Sciatic nerve (tissue), 2 donors: ENCODE data around the gene RPLP1. TPM values are rescaled to one million over a fixed set of nuclear protein-coding genes. Genes with fewer than 3 reads are reported as not detected.

Experiments used
- ATAC-seq: fragments of 200-7000 bp; cut with Tn5 transposase; one replicate; pipeline ENCODE4 v1.9.1; 2020; ENCODE audit warnings: mild to moderate bottlenecking, moderate library complexity
- DNase-seq: peaks from one replicate; pipeline ENCODE4 v3.0.0-alpha.2; 2020; ENCODE audit warnings: low spot score
- intact Hi-C: fragments of 100-400 bp; cut with DNase I; formaldehyde crosslinking; loops from one replicate; pipeline ENCODE4 v1.14.2; 2022
- total RNA-seq: library from RNA; stranded (reverse); fragmentation: NEBNext Ultra II Directional; extraction: Animal tissue kit (Norgen Biotek cat#: 25700); gene quantifications from one replicate; pipeline ENCODE4 v1.2.1, GENCODE V29; 2021
- donor health status: DM: no; HTN: no; CAD: no.
- donor health status: DM: no; HTN: no; CAD: no.

RPLP1 gene
- total RNA-seq, 1 donor from 2014 or later: 1,014 TPM

GRCh38 chr15:69463182-69463756 lies 10.7 kb downstream of the RPLP1 start:
- DNase-seq (peak; percentile 60), ATAC-seq (peak; percentile 12)
- intact Hi-C loops: no loop called here

GRCh38 chr15:69465253-69465652 lies 12.6 kb downstream of the RPLP1 start:
- no peak for DNase-seq
- intact Hi-C loops: no loop called here

GRCh38 chr15:69466733-69467132 lies 14.1 kb downstream of the RPLP1 start:
- DNase-seq (no peak), ATAC-seq (no peak)
- intact Hi-C loops: no loop called here

More at GRCh38 chr15:69465253-69465652, 12.6 kb downstream of the RPLP1 start:
- no peak for ATAC-seq

- DNase-seq (peak; percentile 48), ATAC-seq (no peak)
- intact Hi-C loops: no loop called here
Measured at GRCh38 chr15:69467636-69468035, 15.0 kb downstream of the RPLP1 start.

GRCh38 chr15:69468241-69469121 lies 15.9 kb downstream of the RPLP1 start:
- no peak for ATAC-seq
- intact Hi-C loops: no loop called here
- peak; percentile 42 for DNase-seq

- DNase-seq: no peak
- no peak for ATAC-seq
- intact Hi-C loops: loop anchor here (10.0 kb wide), 1 partner anchor 1015 kb away; no protein-coding TSS in a partner anchor
Measured at GRCh38 chr15:69469467-69470201, 17.0 kb downstream of the RPLP1 start.

- intact Hi-C loops: loop anchor here (10.0 kb wide), 1 partner anchor 1013 kb away; no protein-coding TSS in a partner anchor
- no peak for ATAC-seq
- no peak for DNase-seq
Measured at GRCh38 chr15:69472046-69472445, 19.4 kb downstream of the RPLP1 start.

GRCh38 chr15:69472562-69472961 lies 19.9 kb downstream of the RPLP1 start:
- DNase-seq (no peak), ATAC-seq (no peak)
- intact Hi-C loops: loop anchor here (10.0 kb wide), 1 partner anchor 1012 kb away; no protein-coding TSS in a partner anchor

GRCh38 chr15:69474291-69474690 lies 21.7 kb downstream of the RPLP1 start:
- intact Hi-C loops: loop anchor here (10.0 kb wide), 1 partner anchor 1011 kb away; no protein-coding TSS in a partner anchor

GRCh38 chr15:69474846-69475455 lies 22.3 kb downstream of the RPLP1 start:
- intact Hi-C loops: loop anchor here (10.0 kb wide), 1 partner anchor 1010 kb away; no protein-coding TSS in a partner anchor
- ATAC-seq: no peak
- DNase-seq: no peak

More at GRCh38 chr15:69474291-69474690, 21.7 kb downstream of the RPLP1 start:
- ATAC-seq (no peak), DNase-seq (no peak)

GRCh38 chr15:69475769-69476358 lies 23.2 kb downstream of the RPLP1 start:
- DNase-seq (peak; percentile 93), ATAC-seq (peak; percentile 90)
- intact Hi-C loops: loop anchor here (10.0 kb wide), 1 partner anchor 1009 kb away; no protein-coding TSS in a partner anchor

GRCh38 chr15:69476704-69477473 lies 24.3 kb downstream of the RPLP1 start:
- ATAC-seq (no peak), DNase-seq (peak; percentile 50)
- intact Hi-C loops: loop anchor here (10.0 kb wide), 1 partner anchor 1008 kb away; no protein-coding TSS in a partner anchor

GRCh38 chr15:69478259-69478781 lies 25.7 kb downstream of the RPLP1 start:
- intact Hi-C loops: loop anchor here (10.0 kb wide), 1 partner anchor 1006 kb away; no protein-coding TSS in a partner anchor
- DNase-seq: peak; percentile 77
- ATAC-seq: peak; percentile 57

GRCh38 chr15:69479081-69479480 lies 26.5 kb downstream of the RPLP1 start:
- no peak for ATAC-seq
- intact Hi-C loops: loop anchor here (10.0 kb wide), 1 partner anchor 1006 kb away; no protein-coding TSS in a partner anchor
- DNase-seq: no peak

GRCh38 chr15:69479971-69480370 lies 27.4 kb downstream of the RPLP1 start:
- intact Hi-C loops: loop anchor here (10.0 kb wide), 2 partner anchors 615 to 1005 kb away; partner anchors contain the start of gene TLE3
- DNase-seq (no peak), ATAC-seq (no peak)

GRCh38 chr15:69480932-69481331 lies 28.3 kb downstream of the RPLP1 start:
- DNase-seq: peak; percentile 33
- intact Hi-C loops: loop anchor here (10.0 kb wide), 1 partner anchor 614 kb away; the partner anchor contains the start of gene TLE3

GRCh38 chr15:69482686-69483256 lies 30.2 kb downstream of the RPLP1 start:
- ATAC-seq (no peak), DNase-seq (peak; percentile 44)
- intact Hi-C loops: loop anchor here (10.0 kb wide), 1 partner anchor 612 kb away; the partner anchor contains the start of gene TLE3

More at GRCh38 chr15:69480932-69481331, 28.3 kb downstream of the RPLP1 start:
- ATAC-seq: no peak
